HG02884 (cell line): ENCODE results near the gene ALPP.
"Not testable (repeated sequence)": the region's sequence is repeated elsewhere in the genome, so short reads cannot be mapped to it uniquely, and the experiment has no call there.

Experiments
- ATAC-seq: cut with Tn5 transposase; IDR thresholded peaks from one replicate; pipeline ENCODE4 v1.9.1; 2021; ENCODE audit warnings: mild to moderate bottlenecking, moderate library complexity; ENCODE audit not compliant: unreplicated experiment

The ALPP gene

GRCh38 chr2:232419245-232420072 lies 40.9 kb downstream of the ALPP start:
- ATAC-seq, result no peak

- ATAC-seq, result no peak
Measured at GRCh38 chr2:232420073-232420454, 41.5 kb downstream of the ALPP start.

- no peak for ATAC-seq
Measured at GRCh38 chr2:232420463-232421188, 42.1 kb downstream of the ALPP start.

DNA sequence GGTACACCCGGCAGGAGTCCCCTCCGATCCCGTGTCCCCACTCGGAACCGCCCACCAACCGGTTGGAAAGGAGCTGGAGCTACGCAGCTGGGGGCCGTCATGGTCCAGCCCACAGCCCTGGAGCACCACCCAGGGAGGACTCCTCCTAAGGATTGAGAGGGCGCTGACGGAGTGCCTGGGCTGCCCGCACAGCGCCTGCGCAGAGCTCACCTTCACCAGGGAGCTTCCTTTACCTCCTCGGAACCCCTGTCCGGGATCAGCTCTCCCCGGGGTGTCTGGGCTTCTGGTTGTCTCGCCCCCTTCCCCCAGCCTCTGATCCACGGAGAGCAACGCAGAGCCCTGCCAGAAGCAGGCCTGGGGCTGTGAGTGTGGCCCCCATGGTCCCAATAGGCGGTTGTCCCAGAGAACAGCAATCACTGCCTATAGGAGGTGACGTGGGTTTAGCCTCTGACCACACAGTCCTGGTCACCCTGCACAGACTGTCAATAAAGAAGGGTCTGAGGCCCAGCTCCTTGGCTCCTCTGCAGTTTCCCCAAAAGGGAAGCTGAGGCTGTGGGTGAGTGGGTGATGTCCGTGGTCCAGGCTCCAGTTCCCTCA lies 42.7 kb downstream of the ALPP start:
- no peak for ATAC-seq

DNA sequence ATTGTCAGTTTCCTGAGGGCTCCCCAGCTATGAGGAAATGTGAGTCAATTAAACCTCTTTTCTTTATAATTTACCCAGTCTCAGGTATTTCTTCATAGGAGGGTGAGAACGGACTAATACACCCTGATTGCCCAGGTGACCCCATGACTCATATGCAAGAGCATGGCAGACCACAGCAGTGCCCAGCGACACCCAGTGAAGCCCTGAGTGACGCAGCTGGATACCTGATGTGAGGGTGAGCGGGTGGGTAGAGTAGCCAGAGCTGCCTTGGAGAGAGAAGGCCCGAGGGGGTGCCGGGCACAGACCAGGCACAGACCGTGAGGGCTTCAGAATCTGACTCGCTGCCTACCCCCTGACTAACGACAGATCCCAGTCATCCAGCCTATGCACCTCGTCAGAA lies 43.5 kb downstream of the ALPP start:
- ATAC-seq, result no peak

DNA sequence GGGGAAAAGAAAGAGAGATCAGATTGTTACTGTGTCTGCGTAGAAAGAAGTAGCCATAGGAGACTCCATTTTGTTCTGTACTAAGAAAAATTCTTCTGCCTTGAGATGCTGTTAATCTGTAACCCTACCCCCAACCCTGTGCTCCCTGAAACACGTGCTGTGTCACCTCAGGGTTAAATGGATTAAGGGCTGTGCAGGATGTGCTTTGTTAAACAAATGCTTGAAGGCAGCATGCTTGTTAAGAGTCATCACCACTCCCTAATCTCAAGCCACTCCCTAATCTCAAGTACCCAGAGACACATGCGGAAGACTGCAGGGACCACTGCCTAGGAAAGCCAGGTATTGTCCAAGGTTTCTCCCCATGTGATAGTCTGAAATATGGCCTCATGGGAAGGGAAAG lies 44.4 kb downstream of the ALPP start:
- not testable (repeated sequence) for ATAC-seq

- ATAC-seq, result not testable (repeated sequence)
Measured at GRCh38 chr2:232423407-232423806, 44.9 kb downstream of the ALPP start.

DNA sequence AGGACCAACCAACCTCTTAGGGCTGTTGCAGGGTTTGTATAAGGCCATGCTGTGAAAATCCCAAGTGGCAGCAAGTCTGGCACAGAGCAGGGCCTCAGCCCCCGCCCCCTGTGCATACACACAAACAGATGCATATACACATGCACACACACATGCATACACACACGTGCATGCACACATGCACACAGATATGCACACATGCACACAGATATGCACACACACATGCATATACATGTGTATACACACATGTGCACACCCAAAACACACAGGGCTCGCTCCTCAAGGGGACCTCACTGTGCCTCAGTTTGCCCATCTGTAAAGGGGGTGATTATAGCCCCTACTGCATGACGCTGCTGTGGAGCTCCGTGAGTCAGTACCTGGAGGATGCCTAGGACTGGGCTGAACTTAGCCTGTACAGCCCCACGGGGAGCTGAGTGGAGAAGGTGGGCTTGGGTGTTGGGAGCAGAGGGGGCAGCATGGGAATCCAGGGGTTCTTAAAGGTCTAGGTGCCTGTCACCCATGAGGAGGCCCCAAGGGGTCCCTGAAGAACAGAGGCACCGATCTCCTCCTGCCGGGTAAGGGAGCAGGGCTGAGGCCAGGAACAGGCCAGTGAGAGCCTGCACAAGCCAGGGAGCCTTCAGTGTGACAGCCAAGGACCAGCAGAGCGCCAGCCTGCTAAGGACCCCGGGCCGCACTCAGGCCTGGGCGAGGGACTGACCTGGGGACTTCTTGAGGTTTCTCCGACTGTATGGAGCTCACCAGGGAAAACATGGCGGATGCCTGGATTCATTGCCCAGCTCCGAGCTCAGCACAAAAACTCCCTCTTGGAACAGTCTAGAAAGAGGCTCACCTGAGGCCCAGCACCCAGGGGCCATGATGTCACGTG lies 53.4 kb downstream of the ALPP start:
- ATAC-seq, result no peak
